Gastroesophageal sphincter (tissue), 3 donors: ENCODE measurements around the gene PPP2R2B.

Experiments used
- CTCF ChIP-seq, 4 experiments: fragments of 200-600 bp in 2 of 4; fragments of 450-650 bp in 2 of 4; sonication (generic) in 1 of 4; IDR thresholded peaks; one replicate each; pipeline ENCODE4 v1.5.1; 2017 to 2019; ENCODE audit warnings: antibody characterized with exemption in 4 of 4, mild to moderate bottlenecking in 2 of 4, moderate library complexity in 2 of 4
- POLR2AphosphoS5 ChIP-seq: sonication (generic); formaldehyde crosslinking; IDR thresholded peaks from one replicate; pipeline ENCODE4 v1.6.1; 2017; ENCODE audit warnings: antibody characterized with exemption

- TF ChIP-seq CTCF (IDR thresholded peaks at IDR 0.05) (peak; percentile 56 to 83 (median 66)), POLR2AphosphoS5 (no peak)
These were observed 336.4 kb downstream of the PPP2R2B start for GRCh38 chr5:146541958-146542849.
